HG02973 (cell line): Measurements from ENCODE around the gene FGD3.
A peak's percentile ranks its signal among the peaks of the same experiment; 100 is the strongest.

ENCODE experiments used
- ATAC-seq: cut with Tn5 transposase; IDR thresholded peaks from one replicate; pipeline ENCODE4 v1.9.1; 2021; ENCODE audit warnings: moderate library complexity; ENCODE audit not compliant: unreplicated experiment

Gene FGD3

GRCh38 chr9:92954886-92955285 lies 7.6 kb downstream of the FGD3 start:
- no peak for ATAC-seq

- ATAC-seq: no peak
Observed at GRCh38 chr9:92960561-92961290, 13.4 kb downstream of the FGD3 start.

DNA sequence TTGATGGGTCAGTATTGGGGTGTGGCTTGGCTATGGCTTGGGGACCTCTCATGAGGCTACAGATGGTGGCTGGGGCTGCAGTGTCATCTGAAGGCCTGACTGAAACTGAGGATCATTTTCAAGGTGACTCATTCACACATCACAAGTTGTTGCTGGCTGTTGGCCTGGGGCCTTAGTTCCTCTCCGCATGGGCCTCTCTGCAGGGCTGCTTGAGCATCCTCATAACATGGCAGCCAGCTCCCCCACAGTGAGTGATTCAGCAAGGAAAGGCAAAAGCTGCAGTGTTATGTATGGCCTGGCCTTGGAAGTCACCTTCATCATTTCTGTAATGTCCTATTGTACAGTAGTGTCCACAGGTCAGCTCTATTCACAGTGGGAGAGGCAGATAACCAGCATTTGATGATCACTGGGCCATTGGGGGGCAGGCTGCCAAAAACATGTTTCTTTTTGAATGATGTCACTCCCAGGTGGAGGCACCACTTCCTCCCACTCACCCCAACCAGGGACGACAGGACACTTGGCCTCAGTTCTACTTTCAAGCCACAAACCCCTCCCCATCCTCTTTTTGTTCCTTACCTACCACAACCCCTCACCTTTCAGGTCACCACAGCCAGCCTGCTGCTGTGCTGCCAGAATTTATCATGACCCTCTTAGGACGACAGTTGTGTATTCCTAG lies 14.4 kb downstream of the FGD3 start:
- ATAC-seq: no peak

GRCh38 chr9:92962303-92962649 lies 15.0 kb downstream of the FGD3 start:
- ATAC-seq: no peak

DNA sequence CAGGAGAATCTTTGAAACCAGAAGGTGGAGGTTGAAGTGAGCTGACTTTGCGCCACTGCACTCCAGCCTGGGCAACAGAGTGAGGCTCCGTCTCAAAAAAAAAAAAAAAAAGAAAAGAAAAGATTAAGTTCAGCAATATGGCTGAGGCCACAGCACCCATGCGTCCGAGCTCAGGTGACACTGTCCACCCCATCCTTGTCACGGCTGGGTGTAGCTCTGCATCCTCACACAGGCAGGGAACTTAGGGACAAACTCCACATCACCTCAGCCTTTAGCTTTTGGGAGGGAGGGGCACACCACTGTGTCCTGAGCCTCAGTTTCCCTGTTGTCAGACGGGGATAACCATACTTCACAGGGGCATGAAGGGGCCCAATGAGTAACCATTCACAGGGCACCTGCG lies 15.5 kb downstream of the FGD3 start:
- no peak for ATAC-seq

DNA sequence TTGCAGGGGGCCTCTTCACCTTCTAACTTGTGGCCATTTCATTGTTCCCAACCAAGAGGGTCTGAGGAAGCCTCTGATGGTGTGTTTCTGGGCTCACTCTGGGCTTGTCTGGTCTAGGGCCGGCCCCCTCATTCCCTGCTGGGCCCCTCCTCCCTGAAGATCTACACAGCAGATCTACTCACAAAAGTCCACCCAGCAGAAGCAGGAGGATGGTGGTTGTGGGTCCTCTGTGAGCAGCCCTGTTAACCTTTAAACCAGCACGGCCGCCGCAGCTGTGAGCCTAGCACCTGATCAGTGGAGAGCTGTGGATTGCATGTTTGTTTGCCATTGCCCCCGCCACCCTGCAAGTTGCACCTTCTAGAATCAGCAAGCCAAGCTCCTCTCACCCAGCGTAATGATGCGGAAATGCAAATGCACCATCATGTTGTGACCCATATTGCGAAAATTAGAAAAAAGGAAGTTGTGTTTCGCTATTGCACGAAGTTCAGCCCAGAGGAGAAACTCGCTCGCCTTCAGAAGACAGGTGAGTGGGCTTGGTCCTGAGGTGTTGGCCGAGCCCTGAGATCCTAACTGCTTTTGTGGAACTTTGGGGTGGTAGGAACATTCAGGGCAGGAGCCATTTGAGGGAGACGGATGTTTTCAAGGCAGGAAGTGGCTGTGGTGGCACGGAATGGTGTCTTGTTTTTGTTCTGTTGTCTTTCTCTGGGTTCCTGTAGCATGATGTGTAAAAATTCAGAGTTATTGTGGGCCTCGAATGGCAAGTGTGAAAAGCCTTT lies 16.7 kb downstream of the FGD3 start:
- peak; percentile 68 for ATAC-seq

GRCh38 chr9:92964607-92965060 lies 17.3 kb downstream of the FGD3 start:
- peak; percentile 0 for ATAC-seq

GRCh38 chr9:92965061-92965758 lies 17.9 kb downstream of the FGD3 start:
- no peak for ATAC-seq

- ATAC-seq: no peak
Observed at GRCh38 chr9:92965759-92966517, 18.6 kb downstream of the FGD3 start.

GRCh38 chr9:92966518-92966800 lies 19.1 kb downstream of the FGD3 start:
- no peak for ATAC-seq

GRCh38 chr9:92968081-92968480 lies 20.8 kb downstream of the FGD3 start:
- no peak for ATAC-seq

DNA sequence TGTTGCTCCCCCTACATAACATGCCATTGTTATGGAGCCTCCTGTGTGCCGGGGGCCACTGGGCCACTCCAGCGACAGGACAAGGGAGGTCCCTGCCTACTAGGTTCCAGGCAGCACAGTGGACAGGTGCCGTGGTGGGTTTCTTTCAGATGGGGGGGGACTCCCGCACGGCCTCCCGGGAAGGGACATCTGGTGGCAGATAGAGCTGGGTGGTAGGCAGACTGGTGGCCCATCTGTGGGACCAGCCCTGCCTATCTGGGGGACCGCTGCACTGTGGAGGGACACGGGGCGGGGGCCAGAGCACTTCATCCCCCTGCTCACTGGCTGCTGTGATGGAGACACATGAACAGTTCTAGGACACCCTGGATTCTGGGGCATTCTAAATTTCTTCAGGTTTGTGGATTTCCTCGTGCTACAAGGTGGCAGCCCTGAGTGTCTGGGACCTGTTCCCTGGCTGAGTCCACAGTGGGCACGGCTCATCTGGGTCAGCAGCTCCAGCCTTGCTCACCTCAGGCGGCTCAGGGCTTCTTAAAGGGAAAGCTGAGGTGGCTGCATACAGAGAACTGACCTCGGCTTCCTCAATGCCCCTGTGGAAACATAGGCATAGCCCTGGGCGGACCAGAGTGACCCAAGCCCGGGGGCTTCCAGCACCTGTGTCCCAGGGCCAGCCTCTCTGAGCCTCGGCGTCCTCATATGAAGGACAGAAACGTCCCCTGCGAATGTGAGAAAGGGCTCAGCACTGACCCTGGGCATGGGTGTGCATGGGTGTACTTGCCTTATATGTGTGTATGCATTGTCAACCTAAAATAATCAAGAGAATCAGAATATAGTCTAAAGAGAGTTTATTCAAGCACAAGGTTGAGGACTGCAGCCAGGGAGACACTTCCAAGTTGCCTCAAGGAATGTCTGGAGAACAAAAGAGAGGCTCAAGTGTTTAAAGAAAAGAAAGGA lies 22.5 kb downstream of the FGD3 start:
- ATAC-seq: no peak

GRCh38 chr9:92970467-92970923 lies 23.2 kb downstream of the FGD3 start:
- no peak for ATAC-seq

GRCh38 chr9:92971121-92971520 lies 23.8 kb downstream of the FGD3 start:
- ATAC-seq: no peak

DNA sequence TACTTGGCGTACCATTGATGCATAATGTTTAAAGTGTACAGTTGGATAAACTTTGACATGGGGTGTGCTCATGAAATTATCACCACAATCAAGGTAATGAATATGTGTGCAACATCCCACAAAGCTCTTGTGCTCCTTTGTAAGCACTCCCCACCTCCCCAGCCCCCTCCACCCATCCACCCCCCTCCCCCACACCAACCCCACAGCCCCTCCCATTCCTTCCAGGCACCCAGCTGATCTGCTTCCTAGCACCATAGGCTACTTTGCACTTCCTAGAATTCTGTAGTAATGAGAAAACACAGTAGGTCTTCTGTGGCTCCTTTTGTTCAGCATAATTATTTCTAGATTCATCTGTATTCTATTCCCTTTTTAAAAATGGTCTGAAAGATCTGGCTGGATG lies 24.5 kb downstream of the FGD3 start:
- no peak for ATAC-seq

GRCh38 chr9:92973700-92974099 lies 26.4 kb downstream of the FGD3 start:
- ATAC-seq: no peak

- ATAC-seq: no peak
Observed at GRCh38 chr9:92974161-92974661, 26.9 kb downstream of the FGD3 start.

GRCh38 chr9:92974761-92975755 lies 27.7 kb downstream of the FGD3 start:
- ATAC-seq: no peak
